CD4-positive, alpha-beta T cell treated with Interleukin-10 for 1 hour (primary cell): ENCODE results near the gene TOMM20.
A peak's percentile ranks its signal among the peaks of the same experiment; 100 is the strongest.
"Not testable (repeated sequence)": the region's sequence is repeated elsewhere in the genome, so short reads cannot be mapped to it uniquely, and the experiment has no call there.

Experiments
- DNase-seq: peaks from one replicate; pipeline ENCODE4 v3.0.0-alpha.2; 2020

The TOMM20 gene

GRCh38 chr1:235100194-235100772 lies 28.4 kb downstream of the TOMM20 start:
- no peak for DNase-seq

- no peak for DNase-seq
Observed at GRCh38 chr1:235098991-235099390, 29.6 kb downstream of the TOMM20 start.

- no peak for DNase-seq
Observed at GRCh38 chr1:235098547-235098946, 30.1 kb downstream of the TOMM20 start.

- not testable (repeated sequence) for DNase-seq
Observed at GRCh38 chr1:235097501-235097900, 31.1 kb downstream of the TOMM20 start.

- no peak for DNase-seq
Observed at GRCh38 chr1:235095938-235096562, 32.6 kb downstream of the TOMM20 start.

- DNase-seq, result peak; percentile 84
Observed at GRCh38 chr1:235093696-235094592, 34.7 kb downstream of the TOMM20 start.

- no peak for DNase-seq
Observed at GRCh38 chr1:235093013-235093695, 35.5 kb downstream of the TOMM20 start.

GRCh38 chr1:235092415-235092814 lies 36.2 kb downstream of the TOMM20 start:
- DNase-seq, result not testable (repeated sequence)

GRCh38 chr1:235092045-235092406 lies 36.6 kb downstream of the TOMM20 start:
- not testable (repeated sequence) for DNase-seq

GRCh38 chr1:235091319-235092044 lies 37.2 kb downstream of the TOMM20 start:
- not testable (repeated sequence) for DNase-seq

GRCh38 chr1:235090406-235091069 lies 38.1 kb downstream of the TOMM20 start:
- no peak for DNase-seq

- DNase-seq, result no peak
Observed at GRCh38 chr1:235088907-235089306, 39.7 kb downstream of the TOMM20 start.

- DNase-seq, result no peak
Observed at GRCh38 chr1:235088430-235088829, 40.2 kb downstream of the TOMM20 start.

GRCh38 chr1:235087906-235088305 lies 40.7 kb downstream of the TOMM20 start:
- DNase-seq, result no peak

- not testable (repeated sequence) for DNase-seq
Observed at GRCh38 chr1:235085411-235086117, 43.1 kb downstream of the TOMM20 start.

- not testable (repeated sequence) for DNase-seq
Observed at GRCh38 chr1:235080788-235081187, 47.8 kb downstream of the TOMM20 start.

- DNase-seq, result not testable (repeated sequence)
Observed at GRCh38 chr1:235080297-235080657, 48.4 kb downstream of the TOMM20 start.

- no peak for DNase-seq
Observed at GRCh38 chr1:235079443-235080296, 49.0 kb downstream of the TOMM20 start.

GRCh38 chr1:235078480-235079381 lies 49.9 kb downstream of the TOMM20 start:
- no peak for DNase-seq
